ENCODE measurements around the gene SCAMP4. TPM values are rescaled to one million over a fixed set of nuclear protein-coding genes. Genes with fewer than 3 reads are reported as not detected.
A peak's percentile ranks its signal among the peaks of the same experiment; 100 is the strongest.

Gene SCAMP4
- total and polyA plus RNA-seq, 9 of the 15 experiments (the other 6 are each of a cell fraction or from before 2014, with no cell fraction given), result 0.81 to 45.9 (median 12.8) TPM

GRCh38 chr19:1863638-1864479 is 41.3 kb upstream of the SCAMP4 start (continued):
- TF ChIP-seq TFE3 (CRISPR knock-in tag; IDR thresholded peaks at IDR 0.05) (no peak), SRSF1 (IDR thresholded peaks at IDR 0.05; ENCODE audit: low read depth, low read length) (no peak), SP2 (IDR thresholded peaks at IDR 0.05; ENCODE audit: extremely low read depth, low read depth, low read length, poor library complexity, severe bottlenecking) (no peak), MAFK (IDR thresholded peaks at IDR 0.05; ENCODE audit: low read length) (no peak), STAT5B (CRISPR knock-in tag; IDR thresholded peaks at IDR 0.05) (no peak), FOXK1 (CRISPR knock-in tag; IDR thresholded peaks at IDR 0.05; ENCODE audit: borderline replicate concordance) (no peak), POLR2H (tag; IDR thresholded peaks at IDR 0.05; ENCODE audit: low read depth) (no peak; the same call in 1 of the 2 replicates), ZNF778 (CRISPR knock-in tag; IDR thresholded peaks at IDR 0.05) (no peak), GTF2A2 (tag; IDR thresholded peaks at IDR 0.05) (no peak), U2AF1 (optimal IDR thresholded peaks at IDR 0.05; ENCODE audit: low read depth, low read length) (no peak), CBX1 (IDR thresholded peaks at IDR 0.05; ENCODE audit: low read depth) (peak; percentile 13; the same call in 1 of the 2 replicates), HDAC3 (IDR thresholded peaks at IDR 0.05; ENCODE audit: borderline replicate concordance, partially characterized antibody) (no peak), MED1 (CRISPR knock-in tag; IDR thresholded peaks at IDR 0.05; ENCODE audit: borderline replicate concordance) (no peak), YY1 (IDR thresholded peaks at IDR 0.05; ENCODE audit: borderline replicate concordance in 1 of 3, control insufficient read depth in 1 of 3, extremely low read depth in 1 of 3, insufficient read depth in 3 of 3, insufficient read length in 1 of 3, insufficient replicate concordance in 2 of 3, low read depth in 1 of 3, low read length in 2 of 3) (peak in 2 of 3 experiments; percentile 61 to 62)
- TF ChIP-seq, protein P1, sequence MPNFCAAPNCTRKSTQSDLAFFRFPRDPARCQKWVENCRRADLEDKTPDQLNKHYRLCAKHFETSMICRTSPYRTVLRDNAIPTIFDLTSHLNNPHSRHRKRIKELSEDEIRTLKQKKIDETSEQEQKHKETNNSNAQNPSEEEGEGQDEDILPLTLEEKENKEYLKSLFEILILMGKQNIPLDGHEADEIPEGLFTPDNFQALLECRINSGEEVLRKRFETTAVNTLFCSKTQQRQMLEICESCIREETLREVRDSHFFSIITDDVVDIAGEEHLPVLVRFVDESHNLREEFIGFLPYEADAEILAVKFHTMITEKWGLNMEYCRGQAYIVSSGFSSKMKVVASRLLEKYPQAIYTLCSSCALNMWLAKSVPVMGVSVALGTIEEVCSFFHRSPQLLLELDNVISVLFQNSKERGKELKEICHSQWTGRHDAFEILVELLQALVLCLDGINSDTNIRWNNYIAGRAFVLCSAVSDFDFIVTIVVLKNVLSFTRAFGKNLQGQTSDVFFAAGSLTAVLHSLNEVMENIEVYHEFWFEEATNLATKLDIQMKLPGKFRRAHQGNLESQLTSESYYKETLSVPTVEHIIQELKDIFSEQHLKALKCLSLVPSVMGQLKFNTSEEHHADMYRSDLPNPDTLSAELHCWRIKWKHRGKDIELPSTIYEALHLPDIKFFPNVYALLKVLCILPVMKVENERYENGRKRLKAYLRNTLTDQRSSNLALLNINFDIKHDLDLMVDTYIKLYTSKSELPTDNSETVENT (CRISPR knock-in tag; IDR thresholded peaks at IDR 0.05), result no peak
- TF ChIP-seq, protein P2, sequence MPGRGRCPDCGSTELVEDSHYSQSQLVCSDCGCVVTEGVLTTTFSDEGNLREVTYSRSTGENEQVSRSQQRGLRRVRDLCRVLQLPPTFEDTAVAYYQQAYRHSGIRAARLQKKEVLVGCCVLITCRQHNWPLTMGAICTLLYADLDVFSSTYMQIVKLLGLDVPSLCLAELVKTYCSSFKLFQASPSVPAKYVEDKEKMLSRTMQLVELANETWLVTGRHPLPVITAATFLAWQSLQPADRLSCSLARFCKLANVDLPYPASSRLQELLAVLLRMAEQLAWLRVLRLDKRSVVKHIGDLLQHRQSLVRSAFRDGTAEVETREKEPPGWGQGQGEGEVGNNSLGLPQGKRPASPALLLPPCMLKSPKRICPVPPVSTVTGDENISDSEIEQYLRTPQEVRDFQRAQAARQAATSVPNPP (IDR thresholded peaks at IDR 0.05; ENCODE audit: borderline replicate concordance, insufficient read depth, insufficient read length), result no peak
- TF ChIP-seq, protein P3, sequence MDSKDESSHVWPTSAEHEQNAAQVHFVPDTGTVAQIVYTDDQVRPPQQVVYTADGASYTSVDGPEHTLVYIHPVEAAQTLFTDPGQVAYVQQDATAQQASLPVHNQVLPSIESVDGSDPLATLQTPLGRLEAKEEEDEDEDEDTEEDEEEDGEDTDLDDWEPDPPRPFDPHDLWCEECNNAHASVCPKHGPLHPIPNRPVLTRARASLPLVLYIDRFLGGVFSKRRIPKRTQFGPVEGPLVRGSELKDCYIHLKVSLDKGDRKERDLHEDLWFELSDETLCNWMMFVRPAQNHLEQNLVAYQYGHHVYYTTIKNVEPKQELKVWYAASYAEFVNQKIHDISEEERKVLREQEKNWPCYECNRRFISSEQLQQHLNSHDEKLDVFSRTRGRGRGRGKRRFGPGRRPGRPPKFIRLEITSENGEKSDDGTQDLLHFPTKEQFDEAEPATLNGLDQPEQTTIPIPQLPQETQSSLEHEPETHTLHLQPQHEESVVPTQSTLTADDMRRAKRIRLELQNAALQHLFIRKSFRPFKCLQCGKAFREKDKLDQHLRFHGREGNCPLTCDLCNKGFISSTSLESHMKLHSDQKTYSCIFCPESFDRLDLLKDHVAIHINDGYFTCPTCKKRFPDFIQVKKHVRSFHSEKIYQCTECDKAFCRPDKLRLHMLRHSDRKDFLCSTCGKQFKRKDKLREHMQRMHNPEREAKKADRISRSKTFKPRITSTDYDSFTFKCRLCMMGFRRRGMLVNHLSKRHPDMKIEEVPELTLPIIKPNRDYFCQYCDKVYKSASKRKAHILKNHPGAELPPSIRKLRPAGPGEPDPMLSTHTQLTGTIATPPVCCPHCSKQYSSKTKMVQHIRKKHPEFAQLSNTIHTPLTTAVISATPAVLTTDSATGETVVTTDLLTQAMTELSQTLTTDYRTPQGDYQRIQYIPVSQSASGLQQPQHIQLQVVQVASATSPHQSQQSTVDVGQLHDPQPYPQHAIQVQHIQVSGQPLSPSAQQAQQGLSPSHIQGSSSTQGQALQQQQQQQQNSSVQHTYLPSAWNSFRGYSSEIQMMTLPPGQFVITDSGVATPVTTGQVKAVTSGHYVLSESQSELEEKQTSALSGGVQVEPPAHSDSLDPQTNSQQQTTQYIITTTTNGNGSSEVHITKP (IDR thresholded peaks at IDR 0.05; ENCODE audit: partially characterized antibody), result no peak

All from K562 (cell line).